NCI-H1436 treated with DMSO at 0.1 percent for 48 hours (cell line): ENCODE results near the gene DDOST.

ENCODE experiments used
- DNase-seq: peaks from one replicate; lab custom pipeline; 2025; lab: John Stamatoyannopoulos, UW

Gene DDOST

GRCh38 chr1:20661207-20662109 is at the start of gene DDOST:
DDOST (minus strand) TSS chr1:20661369; CDS start chr1:20661350, 19 bp downstream.
- peak; percentile 93 for DNase-seq

DNA sequence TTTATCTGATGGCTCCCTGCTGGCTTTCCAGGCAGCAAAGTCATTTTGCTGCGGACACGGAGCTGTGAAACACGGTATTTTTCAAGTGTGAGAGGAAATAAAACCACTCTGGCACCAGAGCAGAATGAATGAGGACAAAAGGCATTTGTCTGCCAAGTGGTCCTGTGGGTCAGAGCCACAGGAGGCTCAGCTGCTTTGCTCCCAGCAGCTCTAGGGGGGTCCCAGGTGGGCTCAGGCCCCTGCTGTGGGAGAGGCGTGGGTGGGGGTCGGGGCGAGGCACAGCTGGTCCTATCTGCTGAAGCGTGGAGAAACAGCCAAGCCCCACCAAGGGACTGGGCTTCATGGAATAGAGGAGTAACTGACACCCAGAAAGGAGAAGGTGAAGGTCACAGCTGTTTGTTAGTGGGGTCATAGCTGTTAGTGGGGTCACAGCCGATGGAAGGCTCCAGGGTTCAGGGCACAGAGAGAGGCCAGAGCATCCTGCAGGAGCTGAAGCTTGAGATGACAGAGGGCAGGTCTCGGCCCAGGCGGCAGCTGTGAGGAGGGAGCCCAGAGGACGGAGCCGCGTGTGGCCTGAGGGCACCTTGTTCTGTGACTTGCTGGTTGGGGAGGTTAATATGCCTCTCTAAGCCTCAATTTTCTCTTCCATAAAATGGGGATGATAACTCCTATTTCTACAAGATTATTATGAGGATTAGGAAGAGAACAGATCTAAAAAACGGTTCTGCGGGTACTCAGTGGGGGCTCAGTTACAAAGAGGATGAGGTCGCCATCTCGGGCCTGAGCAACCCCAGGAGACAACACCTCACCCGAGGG is 49.5 kb upstream of the DDOST start:
- no peak for DNase-seq

- no peak for DNase-seq
These were observed 48.7 kb upstream of the DDOST start for GRCh38 chr1:20709868-20710267.

DNA sequence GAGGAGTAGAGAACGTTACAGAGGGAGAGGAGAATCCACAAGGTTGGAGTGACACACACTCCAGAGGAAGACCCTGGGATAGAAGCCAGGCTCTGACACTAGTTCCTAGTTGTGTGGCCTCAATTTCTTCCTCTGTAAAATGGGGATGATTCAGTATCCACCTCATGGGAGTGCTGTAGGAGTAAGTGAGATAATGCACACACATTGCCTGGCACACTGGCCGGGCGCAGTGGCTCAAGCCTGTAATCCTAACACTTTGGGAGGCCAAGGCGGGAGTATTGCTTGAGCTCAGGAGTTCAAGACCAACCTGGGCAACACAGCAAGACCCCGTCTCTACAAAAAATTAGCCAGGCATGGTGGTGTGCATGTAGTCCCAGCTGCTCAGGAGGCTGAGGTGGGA is 47.7 kb upstream of the DDOST start:
- no peak for DNase-seq

- no peak for DNase-seq
These were observed 46.9 kb upstream of the DDOST start for GRCh38 chr1:20708057-20708456.

DNA sequence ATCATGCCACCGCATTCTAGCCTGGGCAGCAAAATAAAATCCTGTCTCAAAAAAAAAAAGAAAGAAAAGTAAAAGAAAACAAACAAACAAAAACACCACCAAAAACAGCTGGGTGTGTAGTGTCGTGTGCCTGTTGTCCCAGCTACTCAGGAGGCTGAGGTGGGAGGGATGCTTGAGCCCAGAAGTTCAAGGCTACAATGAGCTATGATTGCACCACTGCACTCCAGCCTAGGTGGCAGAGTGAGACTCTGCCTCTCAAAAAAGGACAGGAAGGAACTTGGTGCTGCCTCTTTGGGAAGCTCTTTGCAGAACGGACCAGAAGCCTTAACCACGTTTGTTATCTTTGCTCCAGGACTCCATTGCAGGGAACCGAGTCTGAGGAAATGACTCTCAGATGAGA is 45.7 kb upstream of the DDOST start:
- DNase-seq, result no peak

- DNase-seq, result no peak
These were observed 44.1 kb upstream of the DDOST start for GRCh38 chr1:20705203-20705755.

GRCh38 chr1:20704390-20705202 is 43.4 kb upstream of the DDOST start:
- DNase-seq, result no peak

DNA sequence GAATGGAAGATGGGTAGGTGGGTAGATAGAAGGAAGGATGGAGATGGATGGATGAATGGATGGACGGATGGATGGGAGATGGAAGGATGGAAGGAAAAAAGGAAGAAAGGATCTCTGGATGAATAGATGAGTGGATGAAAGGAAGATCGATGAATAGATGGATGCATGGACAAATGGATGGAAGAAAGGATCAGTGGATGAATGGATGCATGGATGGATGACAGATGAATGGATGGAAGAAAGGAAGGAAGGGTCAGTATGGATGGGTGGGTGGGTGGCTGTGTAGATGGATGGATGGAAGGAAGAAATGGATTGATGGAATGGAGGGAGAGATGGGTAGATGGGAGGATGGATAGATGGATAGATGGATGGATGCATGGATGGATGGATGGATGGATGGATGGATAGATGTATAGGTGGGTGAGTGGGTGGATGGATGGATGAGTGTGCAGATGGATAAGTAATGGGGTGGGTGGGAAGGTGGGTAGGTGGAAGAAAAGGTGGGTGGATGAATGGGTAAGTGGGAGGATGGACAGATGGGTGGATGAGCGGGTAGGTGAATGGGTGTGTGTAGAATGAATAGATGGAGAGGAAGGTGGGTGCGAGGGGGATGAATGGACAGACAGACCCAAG is 42.1 kb upstream of the DDOST start:
- no peak for DNase-seq

DNA sequence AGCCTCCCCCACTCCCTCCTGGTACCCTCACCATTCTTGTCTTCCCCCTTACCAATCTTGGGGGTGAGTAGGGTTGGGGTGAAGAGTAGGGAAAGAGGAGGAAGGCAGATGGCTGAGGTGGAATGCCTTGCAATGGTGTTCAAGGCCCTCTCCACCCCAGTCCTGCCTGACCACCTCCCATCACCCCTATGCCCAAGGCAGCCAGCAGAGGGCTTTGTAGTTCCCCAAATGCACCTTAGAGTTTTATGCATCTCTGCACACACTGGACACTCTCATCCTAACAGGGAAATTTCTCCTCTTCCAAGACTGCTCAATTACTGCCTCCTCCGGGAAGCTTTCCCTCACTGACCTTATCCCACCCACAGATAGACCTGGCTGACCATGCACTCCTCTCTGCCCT is 41.2 kb upstream of the DDOST start:
- DNase-seq, result no peak

DNA sequence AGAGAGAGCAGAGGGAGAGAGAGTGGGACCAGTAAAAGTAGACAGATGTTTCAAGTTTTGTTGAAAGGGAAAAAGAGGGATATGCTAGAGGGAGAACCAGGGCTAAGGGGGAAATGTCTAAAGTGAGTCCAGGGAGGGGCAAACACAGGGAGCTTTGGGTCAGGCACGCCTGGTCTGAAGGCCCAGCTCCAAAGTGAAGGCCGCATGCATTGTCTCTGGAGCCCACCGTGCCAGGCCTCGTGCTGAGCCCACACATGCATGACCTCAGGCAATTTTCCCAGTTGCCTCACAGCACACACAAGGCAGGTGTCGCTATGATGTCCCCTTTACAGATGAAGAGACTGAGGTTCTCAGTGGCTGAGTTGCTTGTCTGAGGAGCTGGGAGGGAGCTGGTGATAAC is 40.7 kb upstream of the DDOST start:
- DNase-seq, result no peak

GRCh38 chr1:20701446-20701845 is 40.3 kb upstream of the DDOST start:
- no peak for DNase-seq

DNA sequence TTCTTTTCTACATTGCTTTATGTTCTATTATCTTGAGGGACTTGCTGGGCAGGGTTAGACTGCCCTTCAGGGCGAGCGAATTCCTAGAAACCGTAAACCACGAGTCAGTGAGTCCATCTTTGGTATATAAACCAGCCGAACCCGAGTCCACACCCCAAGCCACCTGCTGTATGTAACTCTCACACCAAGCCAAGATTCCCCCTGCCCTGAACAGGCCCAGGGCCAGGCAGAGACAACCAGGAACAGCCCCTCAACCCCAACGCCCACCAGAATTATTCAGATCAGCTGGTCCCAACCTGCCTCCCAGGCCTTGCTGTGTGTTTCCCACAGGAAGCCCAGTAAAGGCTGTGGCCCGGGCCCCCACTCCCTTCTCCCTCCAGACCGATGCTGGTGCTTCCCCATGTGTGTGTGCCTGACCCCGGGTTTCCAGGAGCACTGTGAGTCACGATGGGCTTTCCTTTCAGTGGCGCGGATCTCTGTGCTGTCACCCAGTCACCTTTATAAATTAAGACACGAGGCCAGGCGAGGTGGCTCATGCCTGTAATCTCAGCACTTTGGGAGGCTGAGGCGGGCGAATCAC is 39.6 kb upstream of the DDOST start:
- DNase-seq, result no peak

DNA sequence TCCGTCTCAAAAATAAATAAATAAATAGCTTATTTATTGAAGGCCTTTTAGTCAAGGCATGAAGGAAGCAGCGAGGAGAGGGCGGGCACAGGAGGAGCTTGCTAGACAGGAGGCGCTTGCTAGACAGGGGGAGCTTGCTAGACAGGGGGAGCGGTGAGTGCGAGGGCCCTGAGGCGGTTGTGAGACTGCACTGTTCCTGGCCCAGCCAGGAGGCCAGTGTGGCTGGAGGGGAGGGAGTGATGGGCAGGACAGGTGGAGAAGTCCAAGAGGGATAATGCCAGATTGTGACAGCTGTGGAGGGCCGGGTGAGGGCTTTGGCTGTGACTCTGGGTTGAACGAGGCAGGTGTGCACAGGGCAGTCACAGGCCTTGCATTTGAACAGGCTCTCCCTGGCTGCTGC is 38.4 kb upstream of the DDOST start:
- DNase-seq, result no peak

- no peak for DNase-seq
These were observed 37.2 kb upstream of the DDOST start for GRCh38 chr1:20698195-20698910.

DNA sequence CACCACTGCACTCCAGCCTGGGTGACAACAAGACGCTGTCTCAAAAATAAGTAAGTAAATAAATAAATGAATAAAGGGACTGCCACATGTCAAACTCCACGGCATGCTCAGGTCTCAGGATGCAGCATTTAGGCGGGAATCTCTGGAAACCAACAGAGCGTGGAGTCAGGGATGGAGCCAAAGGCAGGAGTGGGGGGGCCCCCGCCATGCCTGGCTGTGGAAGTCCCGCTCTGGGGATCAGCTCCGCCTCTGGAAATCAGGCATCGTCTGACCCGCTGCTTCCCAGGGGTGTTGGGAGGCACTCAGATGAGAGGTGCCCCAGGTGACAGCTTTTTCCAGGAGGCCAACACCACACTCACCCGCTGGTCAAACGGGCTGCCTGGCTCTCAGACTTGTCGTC is 36.4 kb upstream of the DDOST start:
- DNase-seq, result no peak

DNA sequence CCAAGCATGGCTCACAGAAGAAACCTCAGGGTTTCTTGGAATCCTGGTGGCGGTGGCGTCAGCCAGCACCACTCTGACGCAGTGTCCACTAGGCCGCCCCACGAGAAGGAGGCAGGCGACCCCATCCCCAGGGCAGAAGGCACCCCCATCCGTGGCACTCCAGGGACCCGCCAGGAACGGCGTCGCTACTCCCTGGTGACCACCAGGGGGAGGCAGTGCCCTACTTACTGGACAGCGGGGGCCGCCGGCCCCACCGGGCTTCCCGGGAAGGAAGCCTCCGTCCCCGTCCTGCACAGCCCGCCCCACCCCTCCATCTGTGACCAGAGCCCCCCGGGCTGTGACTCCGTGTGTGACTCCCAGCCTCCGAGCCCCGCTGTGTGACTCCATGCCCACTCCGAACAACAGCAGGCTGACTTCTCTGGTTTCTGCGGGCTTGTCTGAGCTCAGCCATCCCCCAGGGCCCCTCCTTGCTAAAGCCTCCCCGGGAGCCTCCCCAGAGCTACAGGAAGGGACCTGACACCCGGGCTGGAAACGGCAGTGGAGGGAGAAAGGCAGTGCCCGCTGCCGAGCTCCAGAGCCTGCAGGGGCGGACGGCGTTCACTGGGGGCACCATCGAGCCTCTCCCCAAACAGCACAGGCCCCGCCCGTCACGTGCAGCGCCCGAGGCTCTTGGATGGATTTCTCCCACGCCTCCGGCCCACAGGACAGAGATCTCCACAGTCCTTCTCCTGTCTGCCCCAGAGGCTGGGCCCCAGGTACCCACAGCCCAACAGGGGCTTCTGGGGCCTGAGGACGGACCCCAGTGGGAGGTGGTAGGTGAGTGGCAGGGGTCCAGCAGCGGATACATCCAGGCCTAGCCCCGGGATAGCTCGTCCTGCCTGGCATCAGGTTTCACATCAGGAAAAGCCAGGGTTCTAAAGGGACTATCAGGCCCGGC is 35.5 kb upstream of the DDOST start:
- peak; percentile 54 for DNase-seq

DNA sequence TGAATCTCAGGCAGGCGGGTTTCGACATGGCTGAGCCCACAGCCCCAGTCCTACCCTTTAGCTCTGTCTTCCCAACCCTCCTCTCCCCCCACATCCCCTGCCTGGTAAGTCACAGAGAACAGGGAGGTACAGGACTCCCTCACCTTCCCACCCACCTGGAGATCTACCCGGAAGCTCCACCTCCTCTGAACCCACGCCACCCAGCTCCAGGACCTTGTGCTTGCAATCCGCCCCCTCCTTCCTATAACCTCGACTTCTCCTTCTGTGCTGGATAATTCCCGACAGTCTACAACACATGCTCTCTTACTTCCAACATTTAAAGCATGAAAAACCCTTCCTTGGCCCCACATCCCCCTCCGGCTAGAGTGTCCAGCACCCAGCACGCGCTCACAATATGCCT is 34.3 kb upstream of the DDOST start:
- DNase-seq, result no peak

DNA sequence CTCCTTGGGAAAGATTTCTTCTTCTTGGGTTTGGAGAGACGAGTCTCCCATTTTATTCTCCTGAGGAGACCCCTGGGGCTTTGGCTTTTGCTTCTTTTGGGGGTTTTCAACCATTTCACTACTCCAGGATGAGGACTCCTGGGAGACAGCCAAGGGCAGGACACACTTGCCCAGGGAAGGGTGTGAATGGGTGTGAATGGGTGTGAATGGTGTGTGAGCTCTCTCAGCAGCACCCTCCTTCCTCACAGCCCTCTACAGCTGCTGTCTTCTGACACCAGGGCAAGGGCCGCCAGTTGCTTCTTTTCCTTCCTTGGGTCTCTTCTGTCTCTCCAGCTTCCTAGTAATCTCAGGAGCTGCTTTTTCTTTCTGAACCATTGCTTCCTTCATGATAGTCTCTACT is 32.5 kb upstream of the DDOST start:
- DNase-seq, result no peak
